GM21447 (cell line): ENCODE results near the gene BDNF.

ENCODE experiments used
- ATAC-seq: cut with Tn5 transposase; IDR thresholded peaks from one replicate; pipeline ENCODE4 v1.9.1; 2021; ENCODE audit not compliant: unreplicated experiment

The BDNF gene

DNA sequence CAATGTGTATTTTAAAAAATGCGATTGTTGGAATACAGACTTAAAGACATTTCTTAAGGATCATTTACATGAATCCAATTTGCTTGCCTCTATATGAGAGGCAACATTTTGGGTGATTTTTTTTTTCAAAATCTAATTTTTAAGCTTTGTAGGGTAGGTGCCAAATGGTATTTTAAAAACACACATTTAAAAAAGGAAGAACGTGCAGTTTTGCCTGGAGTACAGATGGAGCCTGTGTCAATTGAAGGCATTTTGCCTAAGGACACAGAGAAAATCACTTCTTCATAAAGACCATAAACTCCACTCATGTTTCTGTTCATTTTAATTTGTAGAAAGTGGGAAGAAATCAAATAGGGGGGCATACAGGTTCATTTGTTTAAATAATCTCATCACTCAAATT is 91.3 kb downstream of the BDNF start:
- ATAC-seq, result no peak

DNA sequence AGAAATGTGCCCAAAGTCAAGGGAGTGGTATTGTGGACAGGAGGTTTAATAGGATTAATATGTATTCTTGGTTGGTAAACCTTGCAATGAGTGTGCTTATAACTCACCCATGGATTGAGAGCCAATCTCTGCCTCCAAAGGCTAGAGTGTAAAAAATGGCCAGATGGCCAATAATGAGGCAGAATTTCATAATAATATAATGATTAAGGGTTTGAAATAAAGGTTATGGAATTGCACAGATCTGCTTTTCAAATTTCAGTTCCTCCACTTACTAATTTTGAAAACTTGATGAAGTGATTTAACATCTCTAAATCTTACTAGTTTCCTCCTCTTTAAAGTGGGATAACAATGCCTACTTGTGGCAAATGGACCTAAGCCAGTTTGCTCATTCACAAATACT is 94.8 kb downstream of the BDNF start:
- no peak for ATAC-seq
